ENCODE results near the gene PLEKHG4.

Gene PLEKHG4

GRCh38 chr16:67294171-67294757 lies 14.9 kb downstream of the PLEKHG4 start:
- DNase-seq: no peak

DNA sequence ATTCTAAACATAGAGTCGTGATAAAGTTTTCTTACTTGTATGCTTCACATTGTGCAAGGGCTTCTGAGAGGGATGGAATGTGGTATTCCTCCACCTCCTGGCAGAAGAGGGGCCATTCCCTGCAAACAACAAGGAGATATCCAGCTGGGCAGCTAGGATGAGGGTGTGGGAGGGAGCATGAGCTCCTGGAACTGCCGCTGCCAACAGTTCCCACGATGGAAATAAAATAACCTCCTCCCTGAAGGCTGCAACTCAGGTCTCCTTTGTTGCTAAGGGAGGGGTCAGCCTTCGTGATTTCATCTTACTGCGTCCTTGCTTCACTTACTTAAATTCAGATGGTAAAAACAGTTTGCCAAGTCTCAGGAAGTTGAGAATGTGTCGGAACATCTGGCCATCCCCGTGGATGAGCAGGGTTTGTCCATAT lies 15.6 kb downstream of the PLEKHG4 start:
- DNase-seq: no peak

DNA sequence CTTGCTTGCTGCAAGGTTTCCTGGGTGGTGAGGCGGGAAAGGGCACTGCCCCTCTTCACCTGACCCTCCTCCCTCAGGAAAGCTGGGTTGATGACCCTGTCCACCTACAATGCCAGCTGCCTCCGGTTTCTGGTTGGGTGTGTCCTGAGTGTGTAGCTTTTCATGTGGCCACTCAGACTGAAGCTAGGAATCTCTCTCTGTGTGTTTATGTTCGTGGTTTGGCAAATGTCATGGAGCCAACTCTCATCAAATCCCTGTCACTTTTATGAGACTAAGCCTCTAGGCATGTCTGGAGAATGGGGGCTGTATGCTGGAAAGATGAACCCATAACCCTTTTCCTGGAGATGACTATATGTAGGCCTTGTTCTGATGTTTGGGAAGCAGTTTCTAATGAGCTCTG lies 17.1 kb downstream of the PLEKHG4 start:
- no peak for DNase-seq

- DNase-seq: no peak
Measured at GRCh38 chr16:67298277-67298676, 18.9 kb downstream of the PLEKHG4 start.

- DNase-seq: no peak
Measured at GRCh38 chr16:67299269-67299668, 19.9 kb downstream of the PLEKHG4 start.

- DNase-seq: no peak
Measured at GRCh38 chr16:67301080-67301782, 21.9 kb downstream of the PLEKHG4 start.

GRCh38 chr16:67302076-67302475 lies 22.7 kb downstream of the PLEKHG4 start:
- DNase-seq: no peak

DNA sequence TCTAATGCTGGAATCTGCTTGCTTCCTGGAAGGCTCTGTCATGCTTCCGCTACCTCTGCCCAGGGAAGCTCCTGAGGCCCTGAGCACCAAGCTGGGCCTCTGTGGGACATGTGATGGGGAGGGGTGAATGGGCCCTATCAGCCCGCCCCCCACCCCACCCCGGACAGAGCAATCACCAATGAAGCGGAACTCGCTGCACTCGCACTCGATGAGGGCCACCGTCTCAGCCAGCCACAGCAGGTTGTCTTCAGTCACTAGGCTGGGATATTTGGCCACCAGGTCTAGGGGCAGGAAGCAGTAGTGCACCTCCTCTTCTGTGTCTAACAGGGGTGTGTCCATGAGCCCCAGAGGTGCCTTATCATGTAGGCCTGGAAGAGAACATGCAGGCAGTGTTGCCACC lies 23.6 kb downstream of the PLEKHG4 start:
- DNase-seq: no peak

DNA sequence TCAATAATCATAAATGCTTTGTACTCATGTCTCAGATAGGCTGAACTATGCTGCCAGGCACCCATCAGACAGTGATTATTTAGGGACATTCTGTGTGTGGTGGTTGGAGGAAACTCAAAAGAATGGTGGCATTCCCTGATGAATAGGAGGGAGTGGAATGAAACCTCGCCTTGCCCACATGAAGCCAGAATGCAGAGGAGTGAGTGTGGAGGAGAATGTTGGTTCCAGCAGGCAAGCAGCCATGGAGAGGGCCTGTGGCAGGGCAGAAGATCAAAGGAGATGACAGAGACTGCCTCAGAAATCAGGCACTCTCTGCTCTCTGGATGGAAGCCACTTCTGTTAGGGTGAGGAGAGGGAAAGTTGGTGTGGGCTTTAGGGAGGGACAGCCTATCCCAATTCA lies 24.7 kb downstream of the PLEKHG4 start:
- DNase-seq: no peak

GRCh38 chr16:67305216-67306071 lies 26.1 kb downstream of the PLEKHG4 start:
- DNase-seq: no peak

- no peak for DNase-seq
Measured at GRCh38 chr16:67310561-67310960, 31.2 kb downstream of the PLEKHG4 start.

DNA sequence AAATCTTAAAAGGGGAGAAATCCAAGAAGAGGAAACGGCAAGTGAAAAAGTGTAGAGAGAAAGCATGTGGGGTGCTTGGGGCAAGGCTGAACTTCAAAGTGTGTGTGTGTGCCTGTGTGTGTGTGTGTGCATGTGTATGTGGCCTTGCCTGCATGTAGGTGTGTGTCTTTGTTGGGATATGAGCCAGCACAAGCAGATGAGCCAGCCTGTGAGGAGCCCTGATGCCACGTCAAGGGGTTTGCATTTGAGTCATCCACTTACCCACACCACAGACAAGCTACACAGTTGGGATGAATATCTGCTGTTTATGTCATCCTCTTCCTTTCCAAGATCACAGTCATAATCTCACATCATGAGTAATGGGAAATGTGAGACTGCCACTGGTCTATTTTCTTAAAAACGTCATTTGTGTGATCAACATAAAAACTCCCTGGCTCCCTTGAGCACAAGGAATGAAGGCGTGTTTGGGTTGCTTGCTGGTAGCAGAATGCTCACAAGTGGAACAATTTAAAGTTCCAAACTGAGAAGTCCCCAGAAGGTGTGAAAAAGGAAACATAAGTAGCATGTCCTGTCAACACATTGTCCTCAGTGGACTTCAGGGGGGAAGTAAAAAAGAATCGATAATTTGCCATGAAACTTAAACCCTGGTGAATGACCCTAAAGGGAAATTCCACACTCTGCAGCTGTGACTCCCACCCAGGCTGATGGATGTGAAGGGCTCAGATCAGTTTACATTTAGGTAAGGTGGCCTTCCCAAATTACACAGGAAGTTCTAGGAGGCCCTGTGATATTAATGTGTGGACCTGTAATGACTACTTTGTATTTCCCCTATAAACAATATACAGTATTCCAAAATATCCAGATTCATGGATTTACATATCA lies 32.5 kb downstream of the PLEKHG4 start:
- DNase-seq: no peak

- DNase-seq: no peak
Measured at GRCh38 chr16:67312719-67313118, 33.4 kb downstream of the PLEKHG4 start.

GRCh38 chr16:67317853-67318252 lies 38.5 kb downstream of the PLEKHG4 start:
- DNase-seq: no peak

DNA sequence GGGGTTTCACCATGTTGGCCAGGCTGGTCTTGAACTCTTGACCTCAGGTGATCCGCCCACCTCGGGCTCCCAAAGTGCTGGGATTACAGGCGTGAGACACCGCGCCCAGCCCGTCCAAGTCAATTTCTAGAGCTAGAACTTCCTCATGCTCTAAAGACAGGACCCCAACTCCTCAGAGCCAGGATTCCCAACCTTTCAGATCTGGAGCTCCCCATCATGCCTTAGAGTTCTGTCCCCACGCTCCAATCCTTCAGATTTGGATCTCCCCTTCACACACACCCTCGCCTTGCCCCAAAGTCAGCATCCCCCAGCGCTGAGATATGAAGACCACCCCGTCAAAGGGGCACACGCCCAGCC lies 46.8 kb downstream of the PLEKHG4 start:
- DNase-seq: no peak

DNA sequence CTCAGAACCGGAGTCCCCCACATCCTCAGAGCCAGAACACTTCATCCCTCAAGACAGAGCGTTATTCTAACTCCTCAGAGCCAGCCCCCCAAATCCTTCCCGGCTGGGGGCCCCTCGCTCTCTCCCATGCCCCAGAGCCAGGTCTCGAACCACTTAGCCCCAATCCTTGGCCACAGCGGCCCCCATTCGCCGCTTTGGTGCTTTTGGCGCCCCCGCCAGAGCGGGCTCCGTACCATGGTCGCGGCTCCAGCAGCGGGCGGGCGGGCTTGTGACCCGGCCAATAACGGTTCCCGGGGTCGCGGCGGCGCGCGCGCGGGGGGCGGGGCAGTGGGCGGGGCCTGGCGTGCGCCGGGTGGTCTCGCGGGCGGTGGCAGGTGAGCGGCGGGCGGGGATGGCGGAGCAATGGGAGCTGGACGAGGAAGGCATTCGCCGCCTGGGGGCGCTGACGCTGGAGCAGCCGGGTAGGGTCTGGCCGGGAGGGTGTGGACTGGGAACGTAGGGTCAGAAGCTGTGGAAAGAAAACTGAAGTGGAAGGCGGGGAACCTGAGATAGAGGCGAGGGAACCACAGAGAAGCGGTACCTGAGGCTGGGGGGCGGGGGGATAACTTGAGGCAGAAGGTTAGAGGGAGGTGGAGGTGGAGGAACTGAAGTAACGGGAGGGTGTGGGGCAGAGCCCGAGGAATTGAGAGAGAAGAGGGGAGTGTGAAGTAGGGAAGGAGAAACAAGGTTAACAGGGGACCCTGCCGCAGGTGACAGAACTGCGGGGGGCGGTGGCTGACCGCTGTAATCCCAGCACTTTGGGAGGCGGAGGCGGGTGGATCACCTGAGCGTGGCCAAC lies 47.4 kb downstream of the PLEKHG4 start, which contains the start of the genes KCTD19 and LRRC36:
KCTD19 (minus strand) TSS at position 270 of the 838 bp plus-strand sequence; CDS start at position 236, 34 bp downstream.
LRRC36 (plus strand) TSS at position 344 of the 838 bp plus-strand sequence; CDS start at position 392, 48 bp downstream.
- DNase-seq: peak; percentile 65

GRCh38 chr16:67327743-67328142 lies 48.4 kb downstream of the PLEKHG4 start:
- DNase-seq: no peak

DNA sequence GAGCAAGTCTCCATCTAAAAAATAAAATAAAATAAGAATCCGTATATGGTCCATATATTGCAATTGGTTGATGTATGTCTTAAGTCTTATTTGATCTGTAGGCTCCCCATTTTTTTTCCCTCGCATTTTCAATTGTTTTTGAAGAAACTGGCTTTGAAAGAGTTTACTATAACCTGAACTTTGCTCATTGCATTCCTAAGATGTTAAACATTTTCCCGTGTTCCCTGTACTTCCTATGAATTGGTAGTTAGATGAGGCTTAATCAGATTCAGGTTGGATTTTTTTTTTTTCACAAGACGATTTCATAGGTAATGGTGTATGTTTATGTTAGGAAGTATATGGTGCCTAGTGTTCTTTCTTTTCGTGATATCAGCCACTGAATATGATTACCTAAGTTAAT lies 50.6 kb downstream of the PLEKHG4 start:
- no peak for DNase-seq

DNA sequence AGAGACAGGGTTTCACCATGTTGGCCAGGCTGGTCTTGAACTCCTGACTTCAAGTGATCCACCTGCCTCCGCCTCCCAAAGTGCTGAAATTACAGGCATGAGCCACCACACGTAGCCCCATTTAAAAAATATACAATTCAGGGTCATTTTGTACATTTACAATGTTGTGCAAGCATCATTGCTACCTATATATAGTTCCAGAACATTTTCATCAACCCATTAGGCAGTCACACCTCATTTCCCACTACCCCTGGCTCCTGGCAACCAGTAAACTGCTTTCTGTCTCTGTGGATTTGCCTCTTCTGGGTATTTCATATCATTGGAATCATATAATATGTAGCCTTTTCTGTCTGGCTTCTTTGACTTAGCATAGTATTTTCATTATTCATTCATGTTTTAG lies 54.0 kb downstream of the PLEKHG4 start:
- no peak for DNase-seq

DNA sequence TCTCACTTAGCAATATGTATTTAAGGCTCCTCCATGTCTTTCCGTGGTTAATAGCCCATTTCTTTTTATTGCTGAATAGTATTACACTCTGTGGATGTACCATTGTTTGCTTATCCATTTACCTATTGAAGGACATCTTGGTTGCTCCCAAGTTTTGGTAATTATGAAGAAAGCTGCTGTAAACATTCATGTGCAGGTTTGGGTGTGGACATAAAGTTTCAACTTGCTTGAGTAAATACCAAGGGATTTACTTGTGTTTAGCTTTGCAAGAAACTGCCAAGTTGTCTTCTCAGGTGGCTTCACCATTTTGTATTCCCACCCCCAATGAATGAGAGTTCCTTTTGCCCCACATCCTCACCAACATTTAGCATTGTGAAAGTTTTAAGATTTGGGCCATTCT lies 56.8 kb downstream of the PLEKHG4 start:
- DNase-seq: no peak

DNA sequence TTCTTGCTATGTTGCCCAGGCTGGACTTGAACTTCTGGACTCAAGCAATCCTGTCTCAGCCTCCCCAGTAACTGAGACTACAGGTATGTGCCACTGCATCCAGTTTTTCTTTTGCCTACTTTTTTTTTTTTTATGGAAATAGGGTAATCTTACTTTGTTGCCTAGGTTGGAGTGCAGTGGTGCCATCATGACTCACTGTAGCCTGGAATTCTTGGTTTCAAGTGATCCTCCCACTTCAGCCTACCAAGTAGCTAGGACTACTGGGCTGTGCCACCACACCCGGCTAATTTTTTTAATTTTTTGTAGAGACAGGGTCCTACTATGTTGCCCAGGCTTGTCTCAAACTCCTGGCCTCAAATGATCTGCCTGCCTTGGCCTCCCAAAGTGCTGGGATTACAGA lies 57.3 kb downstream of the PLEKHG4 start:
- DNase-seq: no peak
